ENCODE results near the gene FAM13A. TPM values are rescaled to one million over a fixed set of nuclear protein-coding genes. Genes with fewer than 3 reads are reported as not detected.

Gene FAM13A
- polyA plus RNA-seq, 1 of the 3 experiments (the other 2 are of a cell fraction): 0.67 TPM

GRCh38 chr4:88812420-88812819 lies 244.6 kb downstream of the FAM13A start:
- Histone ChIP-seq H2AFZ (ENCODE audit: low read depth) (no peak overlapping the region), H3K36me3 (replicated peaks in 1 of 2; ENCODE audit: control insufficient read depth in 1 of 2, insufficient read depth in 2 of 2, low read length in 1 of 2) (no peaks in the 10 kb centered on the region), H3K9ac (no peak overlapping the region), H3K27ac (ENCODE audit: low read depth in 2 of 2, low read length in 1 of 2) (no peak overlapping the region), H3K9me2 (no peaks in the 10 kb centered on the region), H3K9me3 (no peaks in the 10 kb centered on the region), H3K79me2 (ENCODE audit: insufficient read depth) (no peaks in the 10 kb centered on the region), H3K27me3 (ENCODE audit: insufficient read depth) (no peaks in the 10 kb centered on the region), H3K4me3 (ENCODE audit: low read depth in 2 of 2, low read length in 1 of 2) (no peak overlapping the region), H3K4me1 (ENCODE audit: control insufficient read depth in 1 of 2, insufficient read depth in 2 of 2, low read depth in 1 of 2, low read length in 1 of 2) (peaks cover 2 to 3% of the 10 kb centered on the region in 2 experiments; a peak in 3 of 4 replicates), H4K20me1 (ENCODE audit: insufficient read depth) (no peaks in the 10 kb centered on the region), H3F3A (replicated peaks; ENCODE audit: insufficient read depth) (no peaks in the 10 kb centered on the region), H3K4me2 (no peak overlapping the region)
- TF ChIP-seq RCOR1 (IDR thresholded peaks at IDR 0.05; ENCODE audit: low read length) (no peak), FOXJ3 (CRISPR knock-in tag; IDR thresholded peaks at IDR 0.05) (no peak), MAX (IDR thresholded peaks at IDR 0.05; ENCODE audit: low read depth) (no peak), PBX3 (IDR thresholded peaks at IDR 0.05) (no peak), EP300 (IDR thresholded peaks at IDR 0.05; ENCODE audit: borderline replicate concordance in 1 of 2, low read depth in 1 of 2, low read length in 1 of 2) (no peak), RAD21 (IDR thresholded peaks at IDR 0.05; ENCODE audit: low read length) (no peak), CTCF (IDR thresholded peaks at IDR 0.05) (no peak), GABPA (IDR thresholded peaks at IDR 0.05; ENCODE audit: low read depth) (no peak)
- ChIA-PET POLR2A (no interaction called here), CTCF (interaction anchor here (0.7 to 0.9 kb wide), 2 partner anchors 55 to 211 kb away, joined by 3 to 4 read pairs; no protein-coding TSS in a partner anchor)
- WGBS (ENCODE audit: low lambda C conversion rate): 71% methylated on average over 1 of the region's 1 CpG
- no peak for DNase-seq

- H2AFZ ChIP-seq (ENCODE audit: low read depth): no peak overlapping the region
- H3K4me1 ChIP-seq (ENCODE audit: control insufficient read depth in 1 of 2, insufficient read depth in 2 of 2, low read depth in 1 of 2, low read length in 1 of 2): peaks cover 3 to 4% of the 10 kb centered on the region in 2 experiments; a peak in 3 of 4 replicates
- CTCF ChIA-PET: interaction anchor here (0.9 kb wide), 1 partner anchor 54 kb away, joined by 3 read pairs; no protein-coding TSS in a partner anchor
- H3K9me2 ChIP-seq: no peaks in the 10 kb centered on the region
- H3K9me3 ChIP-seq: no peaks in the 10 kb centered on the region
- H3K9ac ChIP-seq: no peak overlapping the region
- no peaks in the 10 kb centered on the region for H3F3A ChIP-seq (replicated peaks; ENCODE audit: insufficient read depth)
- H3K4me3 ChIP-seq (ENCODE audit: low read depth in 2 of 2, low read length in 1 of 2): no peak overlapping the region
- no peaks in the 10 kb centered on the region for H4K20me1 ChIP-seq (ENCODE audit: insufficient read depth)
- H3K27me3 ChIP-seq (ENCODE audit: insufficient read depth): no peaks in the 10 kb centered on the region
- H3K79me2 ChIP-seq (ENCODE audit: insufficient read depth): no peaks in the 10 kb centered on the region
- no peak overlapping the region for H3K27ac ChIP-seq (ENCODE audit: low read depth in 2 of 2, low read length in 1 of 2)
- H3K36me3 ChIP-seq (replicated peaks in 1 of 2; ENCODE audit: control insufficient read depth in 1 of 2, insufficient read depth in 2 of 2, low read length in 1 of 2): no peaks in the 10 kb centered on the region
- no peak overlapping the region for H3K4me2 ChIP-seq
- no peak for DNase-seq
- WGBS (ENCODE audit: low lambda C conversion rate): 80% methylated on average over 1 of the region's 1 CpG
- POLR2A ChIA-PET: no interaction called here
- no peak for TF ChIP-seq RCOR1 (IDR thresholded peaks at IDR 0.05; ENCODE audit: low read length)
- TF ChIP-seq MXI1 (IDR thresholded peaks at IDR 0.05; ENCODE audit: low read depth, low read length): no peak
- no peak for TF ChIP-seq IRF3 (IDR thresholded peaks at IDR 0.05; ENCODE audit: low read depth, low read length)
- TF ChIP-seq CHD2 (IDR thresholded peaks at IDR 0.05; ENCODE audit: low read length, partially characterized antibody): no peak
- TF ChIP-seq SMC3 (IDR thresholded peaks at IDR 0.05; ENCODE audit: low read depth, low read length): no peak
- TF ChIP-seq RFX5 (IDR thresholded peaks at IDR 0.05; ENCODE audit: low read length): no peak
- no peak for TF ChIP-seq TEAD4 (IDR thresholded peaks at IDR 0.05; ENCODE audit: borderline replicate concordance, insufficient read depth)
- no peak for TF ChIP-seq TCF12 (IDR thresholded peaks at IDR 0.05)
- no peak for TF ChIP-seq POLR2AphosphoS5 (IDR thresholded peaks at IDR 0.05; ENCODE audit: low read depth, low read length)
- TF ChIP-seq SIN3A (IDR thresholded peaks at IDR 0.05; ENCODE audit: borderline replicate concordance, low read depth, low read length): no peak
- TF ChIP-seq NFIC (IDR thresholded peaks at IDR 0.05; ENCODE audit: borderline replicate concordance): no peak
- no peak for TF ChIP-seq GABPA (IDR thresholded peaks at IDR 0.05; ENCODE audit: low read depth)
- TF ChIP-seq NRF1 (IDR thresholded peaks at IDR 0.05; ENCODE audit: low read depth, low read length): no peak
- TF ChIP-seq RAD21 (IDR thresholded peaks at IDR 0.05; ENCODE audit: low read length): no peak
- no peak for TF ChIP-seq EZH2phosphoT487 (IDR thresholded peaks at IDR 0.05; ENCODE audit: borderline replicate concordance, low read depth)
- TF ChIP-seq EP300 (IDR thresholded peaks at IDR 0.05; ENCODE audit: borderline replicate concordance in 1 of 2, low read depth in 1 of 2, low read length in 1 of 2): no peak
- no peak for TF ChIP-seq MEF2A (IDR thresholded peaks at IDR 0.05; ENCODE audit: borderline replicate concordance, low read depth)
- TF ChIP-seq PBX3 (IDR thresholded peaks at IDR 0.05): no peak
These were observed 245.1 kb downstream of the FAM13A start for GRCh38 chr4:88811904-88812303.
